Activated CD8-positive, alpha-beta memory T cell treated with anti-CD3 and anti-CD28 coated beads, Interleukin-2, amount 50 U/mL, for 24 hours (primary cell): ENCODE data around the gene GLA.

Experiments
- DNase-seq: peaks from one replicate; pipeline ENCODE4 v3.0.0-alpha.2; 2020; ENCODE audit errors: extremely low read depth

GLA gene

DNA sequence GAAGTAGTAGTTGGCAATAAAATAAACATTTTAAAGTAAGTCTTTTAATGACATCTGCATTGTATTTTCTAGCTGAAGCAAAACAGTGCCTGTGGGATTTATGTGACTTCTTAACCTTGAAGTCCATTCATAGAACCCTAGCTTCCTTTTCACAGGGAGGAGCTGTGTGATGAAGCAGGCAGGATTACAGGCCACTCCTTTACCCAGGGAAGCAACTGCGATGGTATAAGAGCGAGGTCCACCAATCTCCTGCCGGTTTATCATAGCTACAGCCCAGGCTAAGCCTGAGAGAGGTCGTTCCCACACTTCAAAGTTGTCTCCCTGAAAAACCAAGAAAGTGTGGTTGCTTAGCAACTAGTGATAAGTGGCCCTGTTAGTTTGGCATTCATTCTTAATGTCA is 9.9 kb downstream of the GLA start:
- DNase-seq, result no peak

DNA sequence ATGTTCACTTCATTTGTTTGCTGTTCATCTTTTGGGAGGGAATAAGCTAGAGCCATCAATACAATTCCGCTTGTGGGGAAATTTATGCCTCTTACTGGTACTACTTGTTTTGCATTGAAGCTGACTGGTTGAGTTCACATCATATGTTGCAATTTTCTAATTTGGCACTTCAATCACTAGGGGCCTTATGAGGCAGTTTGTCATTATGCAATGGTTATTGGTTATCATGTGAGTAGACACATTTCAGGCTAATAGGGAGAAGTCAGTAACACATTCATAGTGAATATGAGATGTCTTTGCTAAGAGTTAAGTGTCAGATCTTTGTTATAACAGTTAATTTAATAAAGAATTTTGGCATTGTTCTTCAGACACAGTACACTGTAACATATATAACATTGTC is 11.9 kb downstream of the GLA start:
- no peak for DNase-seq

DNA sequence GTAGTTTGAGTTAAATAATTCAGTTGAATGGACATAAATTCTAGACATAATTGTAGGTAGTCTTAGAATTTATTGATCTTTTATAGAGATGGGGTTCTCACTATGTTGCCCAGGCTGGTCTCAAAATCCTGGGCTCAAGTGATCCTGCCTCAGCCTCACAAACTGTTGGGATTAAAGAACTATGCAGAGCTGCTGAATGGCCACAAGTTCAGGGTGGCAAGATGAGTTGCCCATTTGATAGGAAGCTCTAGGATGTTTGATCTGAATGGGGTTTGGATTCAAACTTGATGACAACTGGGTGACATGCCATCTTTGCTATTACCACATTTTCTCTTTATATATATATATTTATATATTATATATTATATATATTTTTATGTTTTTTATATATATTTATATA is 13.4 kb downstream of the GLA start:
- DNase-seq, result no peak

DNA sequence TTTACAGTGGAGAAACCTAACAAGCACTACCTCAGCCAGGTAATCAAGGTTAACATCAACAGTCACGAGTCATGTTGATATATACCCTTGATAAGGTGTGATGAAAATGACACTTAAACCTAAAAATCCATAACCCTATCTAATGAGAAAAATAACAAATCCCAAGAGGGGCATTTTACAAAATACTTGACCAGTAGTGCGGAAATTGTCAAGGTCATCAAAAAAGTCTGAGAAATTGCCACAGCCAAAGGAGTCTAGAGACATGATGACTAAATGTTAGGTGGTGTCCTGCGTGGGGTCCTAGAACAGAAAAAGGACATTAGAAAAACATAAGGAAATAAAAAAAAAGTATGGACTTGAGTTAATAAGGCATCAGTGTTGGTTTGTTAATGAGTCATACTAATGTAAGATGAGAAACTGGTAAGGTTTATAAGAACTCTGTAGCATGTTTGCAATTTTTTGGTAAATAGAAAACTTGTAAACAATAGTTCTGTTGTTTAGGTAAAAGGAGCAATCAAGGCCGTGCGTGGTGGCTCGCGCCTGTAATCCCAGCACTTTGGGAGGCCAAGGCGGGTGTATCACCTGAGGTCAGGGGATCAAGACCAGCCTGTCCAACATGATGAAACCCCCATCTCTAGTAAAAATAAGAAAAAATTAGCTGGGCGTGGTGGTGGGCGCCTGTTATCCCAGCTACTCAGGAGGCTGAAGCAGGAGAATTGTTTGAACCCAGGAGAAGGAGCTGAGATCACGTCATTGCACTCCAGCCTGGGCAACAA is 14.0 kb downstream of the GLA start:
- no peak for DNase-seq

DNA sequence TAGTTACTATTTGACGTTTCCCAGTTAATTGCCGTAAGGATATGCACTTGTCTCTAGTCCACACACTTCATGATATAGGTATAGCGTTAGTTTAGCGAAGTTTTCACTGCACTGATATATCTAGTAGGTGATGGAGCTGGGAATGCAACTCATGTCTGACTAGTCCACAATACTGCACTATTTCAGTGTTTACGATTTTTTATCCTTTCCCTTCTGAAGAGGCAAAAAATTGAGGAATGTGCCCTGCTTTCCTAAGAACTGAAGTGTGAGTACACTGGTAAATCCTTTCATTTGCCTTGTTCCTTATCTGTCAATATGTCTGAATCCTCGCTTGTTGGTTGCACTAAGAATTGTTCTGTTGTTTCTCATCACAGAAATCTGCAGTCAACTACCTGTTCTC is 15.9 kb downstream of the GLA start:
- no peak for DNase-seq

DNA sequence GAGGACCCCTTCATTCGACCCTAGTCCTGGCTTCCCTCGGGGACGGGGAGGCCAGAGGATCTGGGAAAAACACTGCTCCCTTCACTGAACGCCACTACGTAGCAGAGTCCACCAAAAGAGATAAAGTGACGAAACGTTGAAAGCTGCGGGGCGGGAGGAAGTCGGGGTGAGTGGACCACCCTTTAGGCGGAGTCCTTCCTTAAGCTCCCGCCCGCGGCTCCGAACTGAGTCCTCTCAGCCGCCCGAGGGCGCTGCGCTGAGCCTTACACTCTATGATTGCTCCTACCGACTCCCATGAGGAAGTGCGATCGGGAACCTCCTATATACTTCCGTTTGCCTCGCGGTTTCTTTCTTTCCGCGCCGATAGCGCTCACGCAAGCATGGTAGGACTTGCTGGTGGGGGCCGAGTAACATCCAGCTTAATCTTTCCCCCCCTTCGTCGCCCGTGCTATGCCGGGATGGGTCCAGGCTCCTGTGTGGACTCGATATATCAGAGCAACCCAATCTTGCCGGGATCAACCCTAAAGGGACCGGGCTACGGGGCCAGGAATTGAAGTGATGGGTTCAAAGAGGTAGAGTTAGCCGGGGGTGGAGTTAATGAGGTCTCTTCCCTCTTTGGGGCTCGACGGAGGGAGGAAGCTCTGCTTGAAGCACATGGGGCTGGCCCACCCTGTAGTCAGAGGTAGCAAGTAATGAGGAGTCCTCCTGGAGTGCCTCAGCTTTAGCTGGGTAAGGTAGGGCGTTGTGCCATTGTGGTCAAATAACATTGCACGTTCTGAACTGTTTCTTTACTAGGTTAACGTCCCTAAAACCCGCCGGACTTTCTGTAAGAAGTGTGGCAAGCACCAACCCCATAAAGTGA is 16.8 kb downstream of the GLA start, which contains the start of gene RPL36A:
Gene RPL36A (plus strand): TSS at position 348 of the 862 bp plus-strand sequence. CDS start 33 bp downstream, at position 381.
- DNase-seq, result peak; percentile 57

DNA sequence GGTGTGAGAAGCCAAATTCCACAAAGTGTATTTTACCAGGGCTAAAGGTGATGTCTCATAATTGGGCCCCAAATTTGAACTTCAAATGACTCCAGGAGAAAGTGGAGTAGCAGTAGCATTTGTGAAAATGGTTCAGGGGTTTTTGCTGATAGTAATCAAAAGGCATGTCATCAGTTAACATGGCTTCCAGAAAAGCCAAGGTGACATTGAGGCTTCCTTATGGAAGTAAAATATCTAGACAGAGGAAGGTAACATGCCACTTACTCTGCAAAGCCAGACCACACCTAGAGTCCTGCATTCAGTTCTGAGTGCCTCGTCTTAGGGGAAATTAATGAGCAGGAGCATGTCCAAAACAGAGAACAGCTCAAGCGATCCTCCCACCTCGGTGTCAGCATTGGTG is 19.1 kb downstream of the GLA start:
- DNase-seq, result no peak

DNA sequence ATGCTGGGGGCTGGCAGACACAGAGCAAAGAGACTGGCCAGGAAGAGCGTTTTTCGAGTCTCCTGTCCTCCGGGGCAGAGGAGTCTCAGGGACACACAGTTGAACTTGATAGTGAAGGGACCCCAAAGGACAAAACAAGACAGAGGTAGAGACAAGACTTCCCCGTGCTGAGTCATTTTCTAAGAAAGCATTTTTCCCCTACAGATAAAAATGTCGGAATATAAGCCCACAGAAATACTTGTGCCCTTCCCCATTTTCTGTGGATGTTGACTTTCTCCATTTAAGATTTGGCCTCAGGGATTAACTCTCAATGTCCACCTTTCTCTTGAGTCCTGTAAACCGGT is 21.2 kb downstream of the GLA start:
- no peak for DNase-seq

DNA sequence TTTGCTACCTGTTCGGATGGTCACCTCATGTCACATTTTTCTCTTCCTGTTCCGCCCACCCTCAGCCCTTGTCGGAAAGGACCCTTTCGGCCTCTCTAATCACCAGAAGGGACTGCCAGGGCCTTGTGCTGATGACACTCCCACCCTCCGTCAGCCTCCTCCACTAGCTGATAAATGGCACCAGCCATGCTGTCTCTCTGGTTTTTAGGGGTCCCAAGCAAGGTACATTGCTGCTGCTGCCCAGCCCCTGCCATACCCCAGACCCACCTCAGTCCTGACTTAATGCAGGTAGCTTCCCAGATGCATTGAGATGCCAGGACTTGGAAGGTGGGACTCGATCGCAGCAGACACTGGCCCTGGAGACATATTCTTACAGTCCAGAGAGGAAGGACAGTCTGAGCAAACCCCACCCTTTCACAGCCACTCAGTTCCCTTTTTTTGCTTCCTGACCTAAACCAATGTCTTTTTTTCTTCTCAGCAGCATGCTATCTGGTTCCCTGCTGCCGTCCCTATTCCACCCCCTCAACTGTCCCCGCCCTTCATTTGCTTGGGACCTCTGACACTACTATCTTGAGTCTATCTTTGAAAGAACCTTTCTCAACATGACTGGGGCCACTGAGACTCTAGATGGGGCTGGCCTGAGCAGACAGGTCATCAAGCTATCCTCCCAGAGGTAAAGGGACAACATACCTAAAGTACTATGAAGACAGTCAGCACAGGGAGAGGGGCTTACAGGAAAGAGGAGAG is 21.8 kb downstream of the GLA start, which contains the start of gene BTK:
Gene BTK (minus strand): TSS at position 397 of the 747 bp plus-strand sequence. CDS start 10,907 bp downstream, outside the sequence.
- no peak for DNase-seq

DNA sequence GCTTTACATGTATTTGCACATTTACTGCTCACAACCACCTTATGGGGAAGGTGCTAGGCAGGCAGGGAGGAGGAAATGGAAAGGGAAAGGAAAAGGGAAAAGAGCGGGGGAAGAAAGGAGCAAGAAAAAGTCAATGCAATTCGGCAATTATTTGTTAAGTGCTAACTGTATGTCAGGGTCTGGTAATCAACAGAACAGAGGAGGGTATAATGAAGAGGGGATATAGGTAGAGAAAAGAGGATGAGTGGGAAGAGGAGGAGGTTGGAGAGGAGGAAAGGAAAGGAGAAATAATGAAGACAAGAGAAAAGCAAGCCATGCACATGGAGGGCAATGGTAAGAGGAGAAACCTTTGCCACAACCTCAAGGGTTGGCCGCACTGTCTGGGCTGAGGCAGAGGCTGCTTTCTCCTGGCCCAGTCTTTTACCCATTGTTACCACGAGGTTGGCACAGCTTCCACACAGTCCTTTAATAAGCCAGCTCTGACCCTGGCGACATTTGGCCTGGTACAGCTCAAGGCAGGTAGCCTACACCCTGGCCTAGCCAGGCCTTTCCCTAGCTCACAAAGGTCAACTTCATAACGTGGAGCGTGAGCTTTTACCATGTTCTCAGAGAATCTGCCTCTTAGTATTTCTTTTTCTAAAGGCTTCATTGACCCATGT is 22.6 kb downstream of the GLA start:
- no peak for DNase-seq

DNA sequence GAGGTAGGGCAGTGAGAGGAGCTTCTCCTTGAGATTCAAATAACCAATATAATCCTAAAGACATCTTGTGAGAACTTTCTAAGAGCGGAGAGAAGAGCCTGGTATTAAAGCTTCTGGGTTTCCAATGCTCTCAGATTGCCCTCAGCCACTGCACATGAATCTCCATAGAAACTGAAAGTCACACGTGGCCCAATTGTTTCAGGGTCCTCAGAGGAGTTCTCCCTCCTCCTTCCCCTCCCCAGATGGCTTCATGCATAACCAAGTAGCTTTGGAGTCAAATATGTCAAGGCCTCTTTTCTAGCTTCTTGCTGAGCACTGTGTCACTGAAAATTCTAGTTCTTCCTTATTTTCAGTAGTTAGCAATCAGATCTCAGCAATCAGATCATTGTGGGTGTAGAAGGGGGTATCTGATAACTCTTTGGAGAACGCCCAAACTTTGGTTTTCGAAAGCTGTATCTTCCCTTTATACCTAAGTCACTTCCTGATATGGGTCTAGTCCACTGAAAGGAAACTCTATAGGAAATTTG is 24.0 kb downstream of the GLA start:
- no peak for DNase-seq

DNA sequence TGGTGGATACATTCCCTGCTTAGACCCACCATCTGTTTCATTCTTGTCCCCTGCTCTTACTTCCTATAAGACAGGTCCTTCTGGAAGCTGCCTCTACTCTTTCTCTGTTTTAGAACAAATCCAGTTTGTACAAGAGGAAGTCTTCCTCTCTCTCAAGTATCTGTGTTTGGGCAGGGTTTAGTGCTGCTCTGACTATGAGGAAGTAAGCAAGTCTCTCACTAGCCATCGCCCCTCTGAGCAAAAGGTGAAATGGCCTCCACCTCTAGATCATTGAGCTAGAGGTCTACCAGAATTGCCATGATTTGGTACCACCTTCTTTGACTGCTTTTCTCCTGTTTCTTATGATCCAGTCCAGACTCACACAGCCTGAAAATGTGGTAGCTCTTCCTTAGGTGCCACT is 30.2 kb downstream of the GLA start:
- no peak for DNase-seq

DNA sequence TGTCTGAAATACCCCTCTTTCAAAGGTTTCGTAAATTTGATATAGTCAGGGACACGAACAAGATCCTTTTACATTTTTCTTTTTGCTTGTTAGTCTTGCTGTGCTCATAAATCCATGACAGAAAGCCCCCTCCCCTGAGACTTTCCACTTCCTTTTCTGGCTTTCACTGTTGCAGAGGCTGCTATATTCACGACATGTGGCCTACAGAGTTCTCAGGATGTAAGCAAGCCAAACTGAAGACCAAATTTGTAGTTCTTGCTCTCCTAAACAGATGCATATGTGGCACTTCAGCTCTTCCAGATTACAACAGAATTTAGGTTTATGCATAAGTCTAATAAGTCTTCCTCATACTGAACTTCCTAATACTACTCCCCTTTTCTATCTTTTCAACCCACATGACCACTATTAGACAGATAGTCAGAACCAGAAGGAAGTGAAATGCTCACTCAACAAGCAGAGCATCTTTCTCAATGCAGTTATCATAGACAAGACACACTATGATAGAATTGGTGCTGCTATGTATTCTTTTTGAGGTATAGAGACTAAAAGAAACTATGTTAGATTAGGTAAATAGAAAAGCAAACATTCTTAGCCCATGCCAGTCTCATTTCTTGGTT is 36.7 kb downstream of the GLA start:
- no peak for DNase-seq

DNA sequence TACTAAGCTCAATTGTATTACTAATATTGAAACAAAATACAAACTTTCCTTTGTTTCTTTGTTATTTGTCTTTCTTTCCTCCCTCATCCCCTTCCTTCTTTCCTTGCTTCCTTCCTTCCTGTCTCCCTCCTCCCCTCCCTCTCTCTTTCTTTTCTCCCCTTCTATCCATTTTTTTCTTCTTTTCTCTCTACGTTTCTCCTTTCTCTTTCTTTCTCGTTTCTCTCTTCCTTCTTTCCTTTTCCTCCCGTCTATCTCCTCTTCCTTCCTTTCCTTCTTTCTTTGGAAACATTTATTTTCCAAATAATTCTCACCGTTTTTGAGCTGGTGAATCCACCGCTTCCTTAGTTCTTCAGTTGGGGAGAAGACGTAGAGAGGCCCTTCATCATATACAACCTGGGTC is 38.0 kb downstream of the GLA start:
- DNase-seq, result no peak

DNA sequence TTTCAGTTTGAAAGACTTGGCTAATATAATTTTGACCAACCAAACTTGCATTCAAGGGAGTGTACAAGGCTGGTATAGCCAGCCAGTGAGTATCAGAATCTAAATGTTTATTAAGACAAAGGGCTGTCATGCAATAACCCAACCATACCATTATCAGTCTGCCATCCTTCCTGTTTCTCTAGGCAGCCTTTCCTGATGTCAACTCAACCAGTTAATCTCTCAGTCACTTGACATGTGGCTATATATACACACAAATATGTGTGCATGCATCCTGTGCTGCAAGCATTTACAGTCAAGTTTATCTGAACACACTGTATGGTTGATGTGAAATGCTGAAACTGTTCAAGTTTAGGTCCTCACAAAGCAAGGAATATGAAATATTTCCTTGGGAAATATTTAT is 38.9 kb downstream of the GLA start:
- DNase-seq, result no peak

DNA sequence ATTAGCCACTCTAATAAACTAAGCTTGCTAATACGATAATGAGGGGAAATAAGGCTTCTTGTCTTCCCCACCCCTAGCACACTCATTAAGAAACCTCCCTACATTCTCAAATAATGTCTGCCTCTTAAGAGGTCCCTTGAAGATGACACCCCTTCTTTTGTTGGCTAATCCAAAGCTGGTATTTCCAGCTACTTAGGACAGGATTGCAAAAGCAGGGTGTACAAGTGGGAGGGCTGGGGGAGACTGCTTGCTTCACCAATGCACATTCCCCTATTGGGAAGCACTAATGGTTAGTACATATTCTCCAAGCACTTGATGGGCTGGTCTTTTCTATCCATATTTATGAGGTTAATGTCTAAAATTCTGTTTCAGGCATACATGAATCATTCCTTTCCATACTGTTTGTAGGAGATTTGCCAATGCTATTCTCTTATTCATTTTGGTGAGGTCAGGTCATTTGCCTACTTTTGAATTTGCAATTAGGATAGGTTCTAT is 42.4 kb downstream of the GLA start:
- DNase-seq, result no peak

DNA sequence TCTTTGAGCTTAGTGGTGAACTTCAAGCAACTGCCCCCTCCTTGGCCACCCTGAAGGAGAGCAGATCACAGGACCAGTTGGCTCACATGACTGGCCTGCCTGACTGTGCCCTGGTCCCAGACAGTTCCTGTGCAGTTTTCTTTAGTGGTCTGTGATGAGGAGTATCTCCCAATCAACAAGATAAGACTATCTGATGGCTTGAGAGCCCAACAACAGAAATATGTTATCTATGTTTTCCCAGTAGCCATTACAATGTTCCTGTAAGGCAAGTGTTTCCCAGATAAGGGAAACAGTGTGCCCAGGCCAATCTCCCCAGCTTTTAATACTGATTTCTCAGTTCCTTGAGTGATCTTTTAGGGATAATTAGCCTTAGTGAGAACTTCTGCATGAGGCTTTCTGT is 45.0 kb downstream of the GLA start:
- DNase-seq, result no peak

DNA sequence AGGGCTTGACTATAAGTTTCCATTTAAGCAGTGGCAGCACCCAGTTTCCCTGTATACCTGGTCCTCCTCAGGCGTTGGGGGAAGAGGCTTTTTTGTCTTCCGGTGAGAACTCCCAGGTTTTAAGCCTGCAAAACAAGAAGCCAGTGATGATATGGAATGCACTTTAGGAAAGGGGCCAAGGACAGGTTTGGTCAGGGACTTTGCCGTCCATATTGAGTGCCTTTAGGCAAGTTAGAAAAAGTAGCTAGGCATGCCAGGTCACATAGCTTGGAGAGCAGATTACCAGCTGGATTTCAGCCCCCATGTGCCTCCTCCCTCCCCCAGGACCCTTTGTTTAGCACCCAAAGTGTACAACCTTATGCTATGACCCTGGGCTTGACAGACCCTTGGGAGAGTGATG is 45.6 kb downstream of the GLA start:
- DNase-seq, result no peak

DNA sequence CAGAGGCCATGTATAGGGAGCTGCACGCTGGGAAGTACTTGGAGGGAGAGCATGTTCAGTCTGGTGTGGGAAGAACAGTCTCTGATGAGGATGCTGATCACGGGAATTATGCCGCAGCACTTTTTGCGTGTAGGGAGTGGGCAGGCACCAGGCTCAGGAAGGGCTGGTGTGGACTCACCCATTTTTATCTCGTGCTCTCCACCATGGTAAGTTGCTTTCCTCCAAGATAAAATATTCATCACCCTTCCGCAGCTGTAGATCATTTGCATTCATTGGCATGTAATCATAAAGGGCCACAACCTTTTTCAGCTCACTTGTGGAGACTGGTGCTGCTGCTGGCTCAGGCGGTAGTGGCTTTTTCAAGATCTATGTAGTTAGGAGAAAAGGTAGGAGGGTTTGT is 47.3 kb downstream of the GLA start:
- DNase-seq, result no peak

DNA sequence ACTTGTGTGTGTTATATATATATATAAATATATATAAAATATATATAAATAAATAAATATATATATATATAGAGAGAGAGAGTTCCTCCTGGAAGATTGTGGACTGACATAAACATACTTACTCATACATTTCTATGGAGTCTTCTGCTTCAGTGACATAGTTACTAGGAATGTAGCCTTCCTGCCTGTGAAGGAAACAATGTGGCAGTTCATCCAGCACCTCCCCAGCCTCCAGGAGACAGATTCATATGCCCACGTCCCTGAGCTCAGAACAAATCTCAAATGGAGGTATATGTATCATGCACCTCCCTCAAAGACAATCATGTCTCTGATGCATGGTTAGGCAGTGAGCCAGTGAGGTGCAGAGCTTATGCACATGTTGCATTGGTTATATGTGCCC is 47.8 kb downstream of the GLA start:
- no peak for DNase-seq
